ENCODE results near the gene ABCD4.

DNA sequence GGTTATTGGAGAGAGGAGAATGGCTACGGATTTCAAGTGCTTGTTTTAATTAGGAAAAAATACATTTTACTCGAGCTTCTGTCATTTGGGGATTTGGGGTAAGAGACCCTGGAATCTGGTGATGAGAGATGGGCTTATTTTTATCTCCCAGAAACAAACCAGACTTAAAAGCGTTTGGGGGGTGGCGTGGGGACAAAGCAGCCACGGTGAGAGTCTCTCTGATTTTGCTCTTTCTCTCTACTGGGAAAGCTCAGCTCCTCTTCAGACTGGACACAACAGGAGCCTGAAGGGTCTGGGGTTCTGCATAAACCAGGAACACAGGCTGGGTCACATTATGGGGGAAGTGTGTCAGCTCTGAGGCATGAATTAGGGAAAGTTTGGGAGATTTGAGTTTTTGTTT, 59.7 kb downstream of the ABCD4 start:
- TF ChIP-seq ZC3H10 (CRISPR knock-in tag; IDR thresholded peaks at IDR 0.05) = no peak
- no peak for TF ChIP-seq CSDC2 (CRISPR knock-in tag; IDR thresholded peaks at IDR 0.05)
- no peak for TF ChIP-seq ZFP30 (CRISPR knock-in tag; IDR thresholded peaks at IDR 0.05)

All from SK-N-SH treated with all-trans-retinoic acid at 6 μM for 48 hours (cell line).